Measurements from ENCODE around the gene JPH4.

GRCh38 chr14:23614395-23614828 is 35.8 kb upstream of the JPH4 start:
- TF ChIP-seq CTCF (IDR thresholded peaks at IDR 0.05; ENCODE audit: low read length) (no peak), EZH2 (IDR thresholded peaks at IDR 0.05; ENCODE audit: borderline replicate concordance, low read length) (no peak)
